DMS 273 (cell line): ENCODE results near the gene ANKRD35.
"Not testable (repeated sequence)": the region's sequence is repeated elsewhere in the genome, so short reads cannot be mapped to it uniquely, and the experiment has no call there.

Experiments
- DNase-seq: peaks from one replicate; lab custom pipeline; 2025; ENCODE audit not compliant: unreplicated experiment; lab: John Stamatoyannopoulos, UW

The ANKRD35 gene

DNA sequence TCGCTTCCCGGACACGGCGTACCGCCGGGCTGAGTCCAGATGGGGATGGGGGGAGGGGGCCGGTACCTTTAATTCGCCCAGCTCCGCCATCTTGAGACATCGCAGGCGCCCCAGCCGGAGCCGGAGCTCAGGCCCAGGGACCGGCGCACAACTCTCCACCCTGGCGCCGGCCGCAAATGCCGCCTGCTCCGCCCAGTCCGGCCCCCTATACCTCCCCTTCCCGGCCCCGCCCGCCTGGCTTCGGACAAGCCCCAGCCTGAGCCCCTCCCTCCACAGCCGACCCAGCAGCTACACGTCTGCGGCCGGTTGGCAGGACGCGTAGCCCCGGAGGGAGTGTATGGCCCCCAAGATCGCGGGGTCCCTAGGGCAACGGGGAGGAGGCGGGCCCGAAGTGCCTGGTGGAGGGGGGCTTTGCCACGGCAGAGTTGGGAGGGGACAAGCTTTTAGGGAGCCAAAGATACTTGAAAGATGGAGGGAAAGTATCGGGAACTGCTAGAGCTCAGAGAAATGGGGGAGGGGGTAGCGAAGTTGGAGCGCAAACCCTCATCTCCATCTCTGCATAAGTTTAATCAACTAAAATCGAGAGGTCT, 26.7 kb downstream of the ANKRD35 start, which contains the start of gene PIAS3:
TSS of gene PIAS3 (minus strand) at position 181 of the 590 bp plus-strand sequence. CDS start at position 90, 91 bp downstream.
- peak; percentile 98 for DNase-seq

DNA sequence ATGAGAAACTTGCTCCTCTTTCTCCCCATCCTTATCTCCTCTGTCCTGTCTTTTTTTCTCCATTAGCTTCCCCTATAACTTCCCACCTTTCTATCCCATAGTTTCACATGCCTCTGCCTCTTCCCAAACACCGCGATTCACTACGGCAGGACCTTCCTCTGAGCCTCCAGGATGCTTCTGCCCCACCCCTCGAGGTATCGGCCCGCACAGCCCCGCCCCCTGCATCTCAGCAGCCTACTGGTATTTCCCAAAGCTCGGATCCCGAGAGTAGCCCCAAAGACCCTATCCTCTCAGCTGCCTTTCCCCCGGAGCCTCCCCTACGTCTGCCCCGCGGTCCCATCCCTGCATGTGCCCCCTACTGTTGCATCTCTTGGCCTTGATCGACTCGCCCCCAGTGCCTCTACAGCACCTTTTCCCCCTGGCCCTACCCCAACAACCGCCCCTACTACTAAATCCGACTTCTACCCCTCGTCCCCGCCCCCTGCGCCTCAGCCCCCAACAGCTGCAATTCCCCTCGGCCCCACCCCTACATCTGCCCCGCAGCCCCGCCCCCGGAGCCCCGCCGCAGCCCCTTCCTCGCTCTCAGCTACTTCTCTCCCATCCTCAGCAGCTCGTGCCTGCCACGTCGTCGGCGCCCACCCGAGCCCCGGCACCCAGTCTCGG, 27.3 kb downstream of the ANKRD35 start:
- peak; percentile 85 for DNase-seq

DNA sequence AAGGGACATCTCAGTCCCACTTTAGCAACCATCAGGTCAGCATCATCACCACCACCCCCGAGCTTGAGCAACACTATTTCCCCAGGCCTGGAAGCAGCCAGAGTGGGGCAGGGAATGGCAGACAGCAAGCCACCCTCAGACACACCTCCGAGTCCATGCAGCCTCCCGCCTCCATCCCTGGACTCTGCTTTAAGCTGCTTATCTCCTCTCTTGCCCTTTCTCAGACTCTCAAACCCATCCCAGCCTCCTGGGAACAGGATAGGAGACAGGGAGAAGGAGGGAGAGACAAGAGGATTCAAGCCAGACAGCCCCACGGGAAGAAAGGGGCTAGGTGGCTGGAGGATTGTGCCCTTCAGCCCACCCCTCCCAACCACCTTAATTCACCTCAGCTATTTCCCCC, 28.5 kb downstream of the ANKRD35 start:
- no peak for DNase-seq

DNA sequence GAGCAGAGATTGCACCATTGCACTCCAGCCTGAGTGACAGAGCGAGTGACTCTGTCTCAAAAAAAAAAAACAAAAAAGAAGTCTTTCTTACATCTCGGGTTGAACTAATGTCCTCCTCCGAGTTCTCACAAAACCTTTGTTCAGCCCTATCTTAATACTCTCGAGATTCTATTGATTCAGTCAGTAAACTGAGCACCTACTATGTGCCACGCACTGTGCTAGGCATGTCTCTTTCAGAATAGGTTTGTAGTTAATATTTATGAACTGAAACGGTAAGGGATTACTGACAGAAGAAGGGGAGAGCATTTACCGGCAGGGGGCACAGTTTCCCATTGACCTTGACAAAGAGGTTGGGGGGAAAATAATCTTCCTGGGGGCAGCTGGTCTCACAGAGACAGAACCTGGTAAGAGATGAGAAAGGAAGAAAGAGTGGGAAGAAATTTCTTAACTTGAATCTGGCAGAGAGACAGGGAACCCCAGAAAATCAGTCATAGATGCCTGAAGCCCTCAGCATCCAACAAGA, 30.2 kb downstream of the ANKRD35 start:
- no peak for DNase-seq

GRCh38 chr1:145849356-145850160, 36.1 kb downstream of the ANKRD35 start:
- peak; percentile 30 for DNase-seq

DNA sequence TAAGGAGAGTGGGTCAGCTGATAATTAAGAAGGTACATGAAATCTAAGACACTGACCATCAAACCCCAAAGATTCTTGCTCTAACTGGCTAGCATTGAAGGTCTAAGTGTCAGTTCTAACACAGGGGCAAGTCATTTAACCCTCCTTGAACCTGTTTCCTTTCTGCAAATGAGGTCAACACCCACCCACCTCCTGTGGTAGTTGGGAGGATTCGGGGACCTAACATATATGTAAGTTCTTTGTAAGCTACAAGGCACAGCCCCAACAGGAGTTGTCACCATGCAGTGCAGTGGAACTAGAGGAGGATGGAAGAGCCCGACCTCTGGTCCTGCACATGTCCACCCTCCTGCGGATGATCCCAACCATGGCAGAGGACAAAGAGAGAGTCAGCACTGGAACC, 37.8 kb downstream of the ANKRD35 start:
- DNase-seq, result no peak

DNA sequence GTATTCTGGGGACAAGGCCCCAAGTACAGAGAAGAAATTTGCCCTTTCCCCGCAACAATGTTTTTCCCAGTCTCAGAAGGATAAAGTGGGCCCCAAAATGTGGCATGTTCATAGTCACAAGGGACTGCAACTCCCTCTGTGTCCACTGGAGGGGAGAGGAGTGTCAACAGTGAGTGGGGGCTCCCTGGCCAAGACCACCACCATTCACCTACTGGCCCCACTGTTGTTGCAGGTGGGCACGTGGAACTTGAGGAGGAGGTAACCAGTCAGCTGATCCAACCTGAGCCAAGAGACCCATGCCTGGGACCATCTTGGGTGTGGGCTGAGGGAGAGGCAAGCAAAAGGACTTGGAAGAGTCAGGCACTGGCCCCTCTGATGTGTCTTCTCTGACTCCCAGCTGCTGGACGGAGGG, 39.5 kb downstream of the ANKRD35 start:
- peak; percentile 57 for DNase-seq

- DNase-seq, result peak; percentile 92
Measured at GRCh38 chr1:145845514-145846161, 40.0 kb downstream of the ANKRD35 start, which contains the start of gene NUDT17. NUDT17 (plus strand) TSS chr1:145845630; CDS start chr1:145845641, 11 bp downstream.

GRCh38 chr1:145845144-145845513, 40.5 kb downstream of the ANKRD35 start:
- peak; percentile 69 for DNase-seq

GRCh38 chr1:145843031-145843430, 42.6 kb downstream of the ANKRD35 start:
- peak; percentile 21 for DNase-seq

DNA sequence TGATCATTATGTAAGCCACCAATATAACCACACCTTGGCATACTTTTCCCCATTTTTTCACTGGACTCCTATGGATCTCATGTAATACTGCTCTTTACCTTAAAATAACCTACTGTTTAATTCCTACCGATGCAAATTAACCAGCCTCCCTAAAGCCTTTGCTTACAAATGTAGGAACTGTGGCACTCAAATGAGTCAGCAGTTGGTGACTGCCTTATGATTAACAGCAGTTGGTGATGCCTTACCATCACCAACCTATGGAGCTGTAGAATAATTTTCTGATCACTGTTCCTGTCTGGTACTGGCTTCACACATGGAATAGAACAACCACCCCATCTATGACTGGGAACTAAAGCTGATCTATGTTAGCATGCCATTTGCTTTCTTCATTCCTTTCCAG, 48.0 kb downstream of the ANKRD35 start:
- no peak for DNase-seq

GRCh38 chr1:145830810-145831209, 54.9 kb downstream of the ANKRD35 start:
- DNase-seq, result not testable (repeated sequence)

DNA sequence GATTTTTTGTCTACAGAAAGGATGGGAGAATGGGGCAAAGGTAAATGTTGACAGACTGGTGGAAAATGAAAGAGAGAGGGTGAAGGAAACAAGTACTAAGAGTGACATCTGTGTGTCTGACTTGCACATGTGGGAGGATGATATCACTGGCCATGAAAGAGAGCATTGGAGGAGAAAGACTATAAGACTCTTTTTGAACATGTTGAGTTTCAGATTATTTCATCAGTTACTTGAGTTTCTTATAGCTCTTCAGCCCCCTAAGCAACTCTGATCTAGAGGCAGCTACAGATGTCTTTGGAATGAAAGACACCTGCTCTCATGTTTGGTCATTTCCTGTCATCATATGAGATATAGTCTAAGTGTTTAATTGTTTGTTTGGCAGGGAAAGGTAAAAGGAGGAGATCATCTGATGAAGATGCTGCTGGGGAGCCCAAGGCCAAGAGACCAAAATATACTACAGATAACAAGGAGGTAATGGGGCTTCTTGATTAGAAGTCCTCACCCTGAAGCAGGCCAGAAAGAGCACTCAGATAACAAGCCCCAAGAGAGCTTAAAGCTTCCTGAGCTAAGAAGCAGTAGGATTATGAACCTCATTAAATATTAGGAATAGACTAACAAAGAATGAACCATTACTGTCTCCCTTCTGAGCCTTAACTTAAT, 57.2 kb downstream of the ANKRD35 start:
- DNase-seq, result no peak

DNA sequence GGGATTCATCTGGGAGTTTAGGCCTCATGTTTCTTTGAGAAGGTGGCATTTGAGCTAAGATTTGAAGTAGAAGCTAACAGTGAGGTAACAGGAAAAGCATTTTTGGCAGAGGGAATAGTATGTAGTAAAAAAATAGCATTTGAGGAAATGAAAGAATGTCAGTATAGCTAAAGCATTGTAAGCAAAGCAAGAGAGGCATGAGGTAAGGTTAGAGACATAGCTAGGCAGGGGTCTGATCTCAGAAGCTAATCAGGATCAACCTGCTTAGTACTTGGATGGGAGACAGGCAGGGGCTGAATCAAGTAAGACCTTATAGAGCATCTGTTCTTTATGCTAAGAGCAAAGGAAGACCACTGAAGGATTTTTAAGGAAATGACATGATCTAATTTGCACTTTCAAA, 57.7 kb downstream of the ANKRD35 start:
- no peak for DNase-seq

GRCh38 chr1:145826030-145826429, 59.6 kb downstream of the ANKRD35 start:
- no peak for DNase-seq

DNA sequence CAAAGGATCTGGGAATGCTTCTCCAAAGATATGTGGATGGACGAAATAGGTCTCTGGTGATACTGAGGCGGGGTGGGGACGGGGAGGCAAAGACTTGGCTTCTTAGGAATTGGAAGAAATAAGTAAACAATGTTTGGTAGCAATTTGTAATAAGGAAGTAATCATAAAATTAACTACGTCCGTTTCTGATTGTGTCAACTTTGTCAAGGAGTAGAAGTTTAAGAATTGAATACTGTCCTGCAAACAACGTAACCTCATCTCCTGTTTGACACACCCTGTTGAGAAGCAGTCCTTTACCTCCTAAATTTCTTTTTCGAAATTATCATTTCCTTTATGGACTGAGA, 61.2 kb downstream of the ANKRD35 start:
- DNase-seq, result no peak

DNA sequence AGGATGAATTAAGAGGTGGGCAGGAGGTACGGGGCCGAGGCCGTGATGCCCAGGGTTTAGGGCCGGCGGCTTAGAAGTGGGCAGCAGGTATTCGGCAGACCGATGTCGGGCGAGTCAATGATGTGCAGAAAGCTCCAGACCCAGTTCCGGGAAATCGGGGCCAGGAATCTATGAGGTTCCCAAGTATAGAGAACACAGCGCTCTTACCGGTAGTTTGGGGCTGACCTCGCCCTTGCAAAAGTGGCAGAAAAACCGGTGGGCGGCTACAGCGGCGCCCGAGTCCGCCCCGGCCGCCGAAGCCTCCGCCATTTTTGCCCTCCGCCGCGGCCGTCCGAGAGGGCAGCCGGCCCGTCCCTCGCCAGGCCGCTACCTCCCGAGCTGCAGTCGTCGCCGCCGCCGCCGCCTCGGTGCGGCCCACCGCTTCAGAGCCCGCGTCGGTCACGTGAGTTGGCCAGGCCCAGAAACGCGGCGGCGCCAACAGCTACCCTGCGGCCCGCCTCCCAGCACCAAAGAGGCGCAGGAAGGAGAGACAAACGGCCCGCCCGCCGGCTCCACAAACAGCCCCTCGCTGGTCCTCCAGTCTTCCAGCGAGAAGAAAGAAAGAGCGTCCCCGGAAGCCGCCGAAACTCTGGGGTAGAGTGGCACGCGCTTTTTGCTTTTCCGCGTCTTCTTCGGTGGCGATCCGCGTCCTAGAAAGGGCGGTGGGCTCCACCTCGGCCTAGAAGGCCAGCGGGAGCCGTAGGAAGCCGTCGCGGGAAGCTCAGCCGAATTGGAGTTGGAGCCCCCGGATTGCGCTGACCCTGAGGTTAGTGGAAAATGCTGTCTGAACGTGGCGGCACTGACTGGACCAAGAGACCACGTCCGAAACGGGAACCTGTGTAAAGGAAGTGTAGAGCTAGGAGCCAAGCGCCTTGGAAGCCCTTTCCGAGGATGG, 61.8 kb downstream of the ANKRD35 start, which contains the start of the genes POLR3C and RNF115:
TSS of gene POLR3C (plus strand) at position 636 of the 934 bp plus-strand sequence. CDS start 1,577 bp downstream, outside the sequence.
TSS of gene RNF115 (minus strand) at position 531 of the 934 bp plus-strand sequence. CDS start at position 309, 222 bp downstream.
- DNase-seq, result peak; percentile 96

DNA sequence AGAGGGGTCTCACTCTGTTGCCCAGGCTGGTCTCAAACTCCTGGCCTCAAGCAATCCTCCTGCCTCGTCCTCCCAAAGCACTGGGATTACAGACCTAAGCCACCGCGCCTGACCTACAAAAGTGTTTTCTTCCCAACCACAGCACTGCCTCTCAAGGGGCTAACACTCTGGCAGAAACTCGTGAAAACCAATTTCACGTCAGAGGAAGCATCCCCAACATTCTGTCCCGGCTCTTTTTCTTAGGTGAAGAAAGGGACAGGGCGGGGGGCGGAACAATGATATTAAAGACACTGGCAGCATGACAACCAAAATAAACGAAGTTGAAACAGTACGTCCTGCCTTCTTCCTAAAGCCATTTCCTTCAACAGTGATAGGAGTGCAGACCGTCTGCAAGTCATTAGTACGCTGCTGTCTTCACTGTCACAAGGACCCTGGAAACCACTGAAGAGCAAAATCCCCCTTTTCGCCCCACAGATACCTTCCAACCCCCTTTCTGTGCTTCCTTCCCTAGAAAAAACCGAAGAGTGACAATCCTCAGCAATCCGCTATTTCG, 62.8 kb downstream of the ANKRD35 start:
- DNase-seq, result not testable (repeated sequence)

- DNase-seq, result not testable (repeated sequence)
Measured at GRCh38 chr1:145818095-145818494, 67.6 kb downstream of the ANKRD35 start.
